Activated T-cell treated with anti-CD3 and anti-CD28 coated beads, Interleukin-2, amount 50 U/mL, for 1 hour (primary cell): Measurements from ENCODE around the gene LMBR1.

Experiments used
- DNase-seq: peaks from one replicate; pipeline ENCODE4 v3.0.0-alpha.2; 2020

Gene LMBR1

GRCh38 chr7:156791241-156791640, 101.7 kb downstream of the LMBR1 start:
- DNase-seq = no peak

- no peak for DNase-seq
Measured at GRCh38 chr7:156790264-156790663, 102.7 kb downstream of the LMBR1 start.

GRCh38 chr7:156785998-156786543, 106.9 kb downstream of the LMBR1 start:
- DNase-seq = no peak

GRCh38 chr7:156783864-156784263, 109.1 kb downstream of the LMBR1 start:
- no peak for DNase-seq

GRCh38 chr7:156781972-156782371, 111.0 kb downstream of the LMBR1 start:
- DNase-seq = no peak

- no peak for DNase-seq
Measured at GRCh38 chr7:156780724-156781455, 112.1 kb downstream of the LMBR1 start.

- DNase-seq = no peak
Measured at GRCh38 chr7:156778668-156779067, 114.3 kb downstream of the LMBR1 start.

- no peak for DNase-seq
Measured at GRCh38 chr7:156778201-156778600, 114.8 kb downstream of the LMBR1 start.

GRCh38 chr7:156777364-156778069, 115.5 kb downstream of the LMBR1 start:
- DNase-seq = no peak

- DNase-seq = no peak
Measured at GRCh38 chr7:156776527-156776926, 116.5 kb downstream of the LMBR1 start.

- DNase-seq = no peak
Measured at GRCh38 chr7:156773966-156774365, 119.0 kb downstream of the LMBR1 start.

- DNase-seq = no peak
Measured at GRCh38 chr7:156772725-156773124, 120.3 kb downstream of the LMBR1 start.

- no peak for DNase-seq
Measured at GRCh38 chr7:156768698-156769472, 124.1 kb downstream of the LMBR1 start.

- no peak for DNase-seq
Measured at GRCh38 chr7:156766666-156767065, 126.3 kb downstream of the LMBR1 start.

- DNase-seq = no peak
Measured at GRCh38 chr7:156765901-156766656, 126.9 kb downstream of the LMBR1 start.

GRCh38 chr7:156764766-156765165, 128.2 kb downstream of the LMBR1 start:
- no peak for DNase-seq

- DNase-seq = no peak
Measured at GRCh38 chr7:156764016-156764669, 128.8 kb downstream of the LMBR1 start.

GRCh38 chr7:156759579-156760202, 133.3 kb downstream of the LMBR1 start:
- no peak for DNase-seq

GRCh38 chr7:156759143-156759542, 133.8 kb downstream of the LMBR1 start:
- DNase-seq = no peak

GRCh38 chr7:156754201-156754600, 138.8 kb downstream of the LMBR1 start:
- no peak for DNase-seq

GRCh38 chr7:156753630-156754029, 139.4 kb downstream of the LMBR1 start:
- no peak for DNase-seq

GRCh38 chr7:156753229-156753560, 139.8 kb downstream of the LMBR1 start:
- DNase-seq = no peak
